Activated CD8-positive, alpha-beta memory T cell treated with anti-CD3 and anti-CD28 coated beads, Interleukin-2, amount 10 ng/mL, durations not matched to agents 7 days and 5 days (primary cell): ENCODE data around the gene NAP1L4. TPM values are rescaled to one million over a fixed set of nuclear protein-coding genes. Genes with fewer than 3 reads are reported as not detected.
"Not testable (repeated sequence)": the region's sequence is repeated elsewhere in the genome, so short reads cannot be mapped to it uniquely, and the experiment has no call there.

ENCODE experiments used
- ATAC-seq: fragments of 150-1000 bp; cut with Tn5 transposase; one replicate; pipeline ENCODE4 v1.10.0; 2021; ENCODE audit warnings: moderate library complexity
- CTCF ChIA-PET: fragments of 350-600 bp; sonication (Branson Sonifier 250); formaldehyde crosslinking; loops from one replicate; lab custom pipeline; 2021; ENCODE audit warnings: antibody characterized with exemption; lab: Charles Lee
- DNase-seq: peaks from one replicate; pipeline ENCODE4 v3.0.0-alpha.2; 2020
- H3K27ac Mint-ChIP-seq: one replicate; pipeline ENCODE4 v1.8.0; 2021; ENCODE audit warnings: mild to moderate bottlenecking, mixed read lengths
- H3K27me3 Mint-ChIP-seq: one replicate; pipeline ENCODE4 v1.8.0; 2021; ENCODE audit warnings: mixed read lengths
- H3K36me3 Mint-ChIP-seq: one replicate; pipeline ENCODE4 v1.8.0; 2021; ENCODE audit warnings: mild to moderate bottlenecking, mixed read lengths
- H3K4me1 Mint-ChIP-seq: one replicate; pipeline ENCODE4 v1.8.0; 2021; ENCODE audit warnings: mixed read lengths
- H3K4me3 Mint-ChIP-seq: one replicate; pipeline ENCODE4 v1.8.0; 2021; ENCODE audit warnings: mild to moderate bottlenecking, moderate library complexity, mixed read lengths
- H3K9me3 Mint-ChIP-seq: one replicate; pipeline ENCODE4 v1.8.0; 2022; ENCODE audit warnings: low read depth, mixed read lengths
- total RNA-seq, 2 experiments: library from RNA; stranded (reverse); gene quantifications; one replicate each; pipeline ENCODE4 v1.2.3, GENCODE V29; 2021

NAP1L4 gene
- total RNA-seq, 2 experiments from 2014 or later: 347 to 389 TPM

GRCh38 chr11:2943711-2944118 lies 48.4 kb downstream of the NAP1L4 start:
- H3K36me3 Mint-ChIP-seq: peaks cover 45% of the 10 kb centered on the region
- no peak for DNase-seq
- H3K27me3 Mint-ChIP-seq: no peaks in the 10 kb centered on the region
- H3K9me3 Mint-ChIP-seq: peaks cover 8% of the 10 kb centered on the region
- peak overlapping the region; percentile 19 for H3K27ac Mint-ChIP-seq
- ATAC-seq: no peak
- CTCF ChIA-PET: interaction anchor here (0.9 to 1.2 kb wide), 2 partner anchors 14 to 52 kb away, joined by 3 to 4 read pairs; no protein-coding TSS in a partner anchor
- H3K4me1 Mint-ChIP-seq: peaks cover 42% of the 10 kb centered on the region
- no peak overlapping the region for H3K4me3 Mint-ChIP-seq

DNA sequence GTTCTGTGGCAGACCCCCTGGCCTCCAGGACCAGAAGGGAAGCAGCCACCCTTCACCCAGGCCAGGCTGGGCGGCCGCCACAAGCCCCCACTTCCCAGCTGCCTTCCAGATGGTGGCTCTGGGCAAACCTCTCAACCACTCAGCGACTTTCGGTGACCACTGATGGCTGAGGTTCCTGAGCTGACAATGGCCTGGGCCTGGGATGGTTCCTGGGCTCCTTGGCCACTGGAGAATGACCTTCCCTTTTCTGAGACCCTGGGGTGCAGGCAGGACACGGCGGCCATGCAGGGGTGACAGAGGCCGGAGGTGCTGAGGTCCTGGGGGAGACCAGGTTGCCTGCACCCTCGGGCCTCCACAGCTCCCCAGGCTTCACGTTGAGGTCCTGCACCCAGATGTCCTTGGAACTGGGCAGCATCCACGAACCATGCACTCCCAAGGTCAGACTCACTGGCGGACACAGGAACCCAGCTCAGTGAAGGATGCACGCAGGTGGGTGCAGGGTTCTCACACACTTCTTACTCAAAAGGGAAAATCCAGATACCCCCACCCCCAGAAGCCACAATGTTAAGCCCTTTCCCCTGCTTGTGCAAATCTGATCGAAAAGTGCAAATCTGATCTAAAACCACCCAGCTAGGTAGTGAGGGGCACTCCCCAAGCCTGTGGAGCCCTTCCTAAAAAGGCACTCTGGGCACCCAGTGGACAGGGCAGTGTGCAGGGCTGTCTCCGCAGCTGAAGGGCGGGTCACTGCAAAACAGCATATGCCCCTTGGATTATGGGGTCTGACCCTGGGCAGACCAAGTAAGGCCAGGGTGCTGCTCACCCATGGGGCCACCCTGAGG lies 49.0 kb downstream of the NAP1L4 start:
- Mint-ChIP-seq H3K4me3 (no peak overlapping the region), H3K27ac (peak overlapping the region; percentile 19), H3K4me1 (peaks cover 39% of the 10 kb centered on the region), H3K27me3 (no peaks in the 10 kb centered on the region), H3K9me3 (peaks cover 13% of the 10 kb centered on the region), H3K36me3 (peaks cover 44% of the 10 kb centered on the region)
- ATAC-seq (no peak), DNase-seq (no peak)
- CTCF ChIA-PET: interaction anchor here (0.9 to 2.6 kb wide), 3 partner anchors 13 to 51 kb away, joined by 3 to 20 read pairs (median 4); partner anchors contain the start of gene PHLDA2

- no peak overlapping the region for H3K27ac Mint-ChIP-seq
- peaks cover 33% of the 10 kb centered on the region for H3K4me1 Mint-ChIP-seq
- H3K36me3 Mint-ChIP-seq: peaks cover 43% of the 10 kb centered on the region
- CTCF ChIA-PET: interaction anchor here (1.0 to 2.6 kb wide), 3 partner anchors 13 to 79 kb away, joined by 3 to 20 read pairs (median 4); partner anchors contain the start of gene PHLDA2
- no peaks in the 10 kb centered on the region for H3K27me3 Mint-ChIP-seq
- peaks cover 20% of the 10 kb centered on the region for H3K9me3 Mint-ChIP-seq
- DNase-seq: no peak
- no peak for ATAC-seq
- no peak overlapping the region for H3K4me3 Mint-ChIP-seq
Observed at GRCh38 chr11:2942447-2942846, 49.7 kb downstream of the NAP1L4 start.

DNA sequence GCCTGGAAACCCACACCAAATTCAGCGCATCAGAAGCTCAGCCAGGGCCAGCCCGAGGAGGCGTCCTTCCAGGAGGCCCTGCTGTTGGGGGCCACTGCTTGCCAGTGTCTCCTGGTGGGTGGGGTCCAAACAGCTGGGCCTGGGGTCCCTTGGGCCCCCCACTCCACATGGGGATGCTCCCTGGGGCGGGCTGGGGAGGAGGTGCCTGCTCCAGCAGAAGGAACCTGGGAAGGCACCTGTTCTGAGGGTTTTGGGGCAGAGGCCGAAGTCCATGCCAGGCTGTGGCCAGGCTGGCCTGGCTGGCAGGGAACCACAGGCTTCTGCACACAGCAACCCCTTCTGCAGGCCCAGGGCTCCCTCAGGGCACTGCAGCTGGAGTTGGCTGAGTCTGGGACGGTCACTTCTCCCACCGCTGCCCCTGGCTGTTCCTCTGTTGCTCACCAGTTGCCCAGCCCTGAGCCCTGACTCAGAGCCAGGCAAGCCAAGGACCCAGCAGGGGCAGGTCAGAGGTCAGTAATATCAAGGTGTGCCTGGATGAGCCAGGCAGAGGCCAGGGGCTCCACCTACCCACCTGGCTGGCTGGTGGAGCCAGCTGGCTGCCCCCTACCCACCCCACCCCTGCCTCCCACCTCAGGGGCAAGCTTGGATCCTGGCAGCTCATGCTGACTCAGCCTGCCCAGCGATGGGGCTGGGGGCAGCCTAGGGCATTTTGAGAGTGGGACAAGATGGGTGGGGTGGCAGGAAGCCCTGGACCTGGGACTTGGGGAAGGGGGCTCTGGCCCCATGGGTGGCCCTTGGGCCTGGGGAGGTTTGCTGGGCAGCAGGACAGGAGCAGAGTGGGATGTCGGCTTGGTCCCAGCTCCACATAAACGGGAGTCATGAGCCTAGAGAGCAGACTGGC lies 51.0 kb downstream of the NAP1L4 start:
- DNase-seq (no peak), ATAC-seq (peak; percentile 9)
- H3K4me3 Mint-ChIP-seq: no peak overlapping the region
- H3K27me3 Mint-ChIP-seq: no peaks in the 10 kb centered on the region
- peaks cover 36% of the 10 kb centered on the region for H3K36me3 Mint-ChIP-seq
- H3K27ac Mint-ChIP-seq: peak overlapping the region; percentile 49
- CTCF ChIA-PET: interaction anchor here (0.5 to 2.6 kb wide), 8 partner anchors 12 to 149 kb away, joined by 3 to 20 read pairs (median 3); partner anchors contain the start of gene PHLDA2
- peaks cover 21% of the 10 kb centered on the region for H3K4me1 Mint-ChIP-seq
- H3K9me3 Mint-ChIP-seq: peaks cover 21% of the 10 kb centered on the region

DNA sequence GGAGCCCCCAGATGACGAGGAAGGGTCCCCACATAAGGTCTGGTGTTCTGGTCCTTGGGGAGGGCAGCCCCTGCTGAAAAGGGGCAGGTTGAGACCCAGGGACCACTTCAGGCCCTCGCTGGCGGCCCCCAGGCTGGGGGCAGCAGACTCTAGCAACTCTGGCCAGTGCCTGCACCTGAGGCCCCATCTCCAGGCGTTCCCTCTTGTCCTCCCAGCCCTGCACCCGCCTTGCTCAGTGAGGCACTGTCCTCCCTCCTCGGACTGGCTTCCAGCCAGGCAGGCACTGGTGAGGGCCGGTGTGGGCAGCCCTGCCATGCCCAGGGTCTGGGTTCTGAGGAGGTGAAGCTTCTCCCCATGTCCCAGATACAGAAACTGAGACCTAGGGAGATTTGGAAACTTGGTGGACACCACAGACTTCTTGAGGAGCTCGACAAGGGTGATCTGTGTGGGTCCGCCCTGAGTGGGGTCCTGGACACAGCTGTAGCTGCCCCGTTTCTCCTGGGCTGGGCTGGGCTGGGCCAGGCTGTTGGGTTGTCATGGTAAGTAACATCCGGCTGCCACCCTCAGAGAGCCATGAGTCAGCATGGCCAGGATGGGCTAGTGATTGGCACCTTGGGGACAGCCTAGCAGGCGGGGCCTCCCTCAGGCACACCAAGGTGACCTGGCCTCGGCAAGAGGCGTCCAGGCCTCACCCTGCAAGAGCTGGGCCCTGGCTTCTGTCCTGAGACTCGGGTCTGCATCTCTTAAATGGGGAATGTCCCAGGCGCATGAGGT lies 51.8 kb downstream of the NAP1L4 start:
- peak; percentile 75 for ATAC-seq
- CTCF ChIA-PET: interaction anchor here (0.5 to 2.6 kb wide), 6 partner anchors 11 to 151 kb away, joined by 3 to 20 read pairs (median 4); partner anchors contain the start of gene PHLDA2
- Mint-ChIP-seq H3K27ac (peak overlapping the region; percentile 49), H3K9me3 (peaks cover 21% of the 10 kb centered on the region), H3K4me1 (peaks cover 13% of the 10 kb centered on the region), H3K4me3 (no peak overlapping the region), H3K36me3 (peaks cover 30% of the 10 kb centered on the region), H3K27me3 (no peaks in the 10 kb centered on the region)
- DNase-seq: peak; percentile 76

GRCh38 chr11:2938458-2939418 lies 53.4 kb downstream of the NAP1L4 start:
- not testable (repeated sequence) for ATAC-seq, H3K27me3 Mint-ChIP-seq, DNase-seq, H3K4me1 Mint-ChIP-seq, H3K4me3 Mint-ChIP-seq
- Mint-ChIP-seq H3K27ac (peak overlapping the region; percentile 47), H3K36me3 (peaks cover 23% of the 10 kb centered on the region), H3K9me3 (peaks cover 21% of the 10 kb centered on the region)
- CTCF ChIA-PET: interaction anchor here (0.9 to 1.6 kb wide), 2 partner anchors 9 to 153 kb away, joined by 4 to 6 read pairs; no protein-coding TSS in a partner anchor

DNA sequence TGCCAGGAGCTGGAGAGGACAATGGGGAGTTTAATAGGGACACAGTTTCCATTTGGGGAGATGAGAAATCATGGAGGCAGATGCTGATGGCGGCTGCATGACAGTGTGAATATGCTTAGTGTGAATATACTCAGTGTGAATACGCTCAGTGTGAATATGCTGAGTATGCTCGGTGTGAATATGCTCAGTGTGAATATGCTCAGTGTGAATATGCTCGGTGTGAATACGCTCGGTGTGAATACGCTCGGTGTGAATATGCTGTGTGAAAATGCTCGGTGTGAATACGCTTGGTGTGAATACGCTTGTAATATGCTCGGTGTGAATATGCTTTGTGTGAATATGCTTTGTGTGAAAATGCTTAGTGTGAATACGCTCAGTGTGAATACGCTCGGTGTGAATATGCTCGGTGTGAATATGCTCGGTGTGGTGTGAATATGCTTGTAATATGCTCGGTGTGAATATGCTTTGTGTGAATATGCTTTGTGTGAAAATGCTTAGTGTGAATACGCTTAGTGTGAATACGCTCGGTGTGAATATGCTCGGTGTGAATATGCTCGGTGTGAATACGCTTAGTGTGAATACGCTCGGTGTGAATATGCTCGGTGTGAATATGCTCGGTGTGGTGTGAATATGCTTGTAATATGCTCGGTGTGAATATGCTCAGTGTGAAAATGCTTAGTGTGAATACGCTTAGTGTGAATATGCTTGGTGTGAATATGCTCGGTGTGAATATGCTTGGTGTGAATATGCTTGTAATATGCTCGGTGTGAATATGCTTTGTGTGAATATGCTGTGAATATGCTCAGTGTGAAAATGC lies 54.3 kb downstream of the NAP1L4 start:
- H3K9me3 Mint-ChIP-seq: peaks cover 21% of the 10 kb centered on the region
- ATAC-seq, H3K27me3 Mint-ChIP-seq, DNase-seq, CTCF ChIA-PET: not testable (repeated sequence)
- H3K36me3 Mint-ChIP-seq: peaks cover 23% of the 10 kb centered on the region
- H3K4me1 Mint-ChIP-seq: peaks cover 18% of the 10 kb centered on the region
- H3K27ac Mint-ChIP-seq: peak overlapping the region; percentile 73
- peak overlapping the region; percentile 11 for H3K4me3 Mint-ChIP-seq

DNA sequence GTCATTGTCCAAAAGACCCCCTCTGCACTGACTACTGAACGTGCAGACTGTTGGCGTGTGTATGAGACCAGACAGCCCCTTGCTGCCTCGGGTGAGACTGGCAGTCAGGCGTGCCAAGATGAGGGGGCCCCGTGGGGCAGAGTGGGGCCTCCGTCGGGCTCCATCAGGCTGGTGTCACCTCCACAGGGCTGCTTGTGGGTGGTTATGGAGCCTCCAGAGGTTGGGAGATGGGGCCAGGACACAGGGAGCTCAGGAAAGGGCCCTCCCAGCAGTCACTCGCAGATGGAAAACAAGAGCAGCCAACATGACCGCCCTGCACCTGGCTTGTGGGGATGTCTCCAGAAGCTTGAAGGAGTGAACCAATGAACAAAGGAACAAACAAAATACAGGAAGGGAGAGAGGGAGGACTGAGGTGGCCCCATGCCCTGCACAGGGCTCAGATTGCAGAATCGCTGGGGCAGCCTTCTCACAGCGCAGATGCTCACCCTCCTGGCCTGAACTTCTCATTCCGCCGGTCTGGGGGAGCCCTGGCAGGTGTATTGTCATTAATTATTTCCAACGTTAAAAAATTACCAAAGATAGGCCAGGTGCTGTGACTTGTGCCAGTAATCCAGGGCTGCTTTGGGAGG lies 57.4 kb downstream of the NAP1L4 start:
- Mint-ChIP-seq H3K4me3 (no peak overlapping the region), H3K4me1 (peaks cover 24% of the 10 kb centered on the region), H3K27me3 (peaks cover 3% of the 10 kb centered on the region), H3K36me3 (peaks cover 21% of the 10 kb centered on the region), H3K9me3 (peaks cover 19% of the 10 kb centered on the region), H3K27ac (no peak overlapping the region)
- ATAC-seq (no peak), DNase-seq (no peak)
- CTCF ChIA-PET: no interaction called here

DNA sequence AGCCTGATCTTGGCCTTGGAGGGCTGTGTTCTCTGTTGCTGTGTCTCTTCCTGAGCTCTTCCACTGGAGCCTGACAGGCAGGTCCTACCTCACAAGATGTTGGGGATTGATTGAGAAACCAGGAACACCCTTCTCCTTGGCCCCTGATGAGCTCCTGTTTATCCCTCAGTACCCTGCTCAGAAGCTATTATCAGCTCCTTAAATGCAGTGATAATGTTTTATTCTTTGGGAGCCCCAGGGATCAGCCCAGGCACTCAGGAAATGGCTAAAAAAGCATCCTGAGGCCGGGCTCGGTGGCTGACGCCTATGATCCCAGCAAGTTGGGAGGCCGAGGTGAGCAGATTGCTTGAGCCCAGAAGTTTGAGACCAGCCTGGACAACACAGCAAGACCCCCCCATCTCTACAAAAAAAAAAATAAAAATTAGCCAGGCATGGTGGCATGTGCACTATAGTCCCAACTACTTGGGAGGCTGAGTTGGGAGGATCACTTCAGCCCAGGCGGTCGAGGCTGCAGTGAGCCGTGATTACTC lies 58.0 kb downstream of the NAP1L4 start:
- H3K4me3 Mint-ChIP-seq: no peak overlapping the region
- H3K4me1 Mint-ChIP-seq: peaks cover 24% of the 10 kb centered on the region
- H3K27ac Mint-ChIP-seq: peak overlapping the region; percentile 56
- ATAC-seq: no peak
- H3K27me3 Mint-ChIP-seq: peaks cover 4% of the 10 kb centered on the region
- CTCF ChIA-PET: interaction anchor here (0.7 to 1.8 kb wide), 8 partner anchors 16 to 401 kb away, joined by 3 to 8 read pairs (median 3); no protein-coding TSS in a partner anchor
- DNase-seq: no peak
- H3K36me3 Mint-ChIP-seq: peaks cover 16% of the 10 kb centered on the region
- H3K9me3 Mint-ChIP-seq: peaks cover 17% of the 10 kb centered on the region

- Mint-ChIP-seq H3K36me3 (peaks cover 11% of the 10 kb centered on the region), H3K4me1 (peaks cover 28% of the 10 kb centered on the region), H3K9me3 (peaks cover 11% of the 10 kb centered on the region), H3K27me3 (peaks cover 7% of the 10 kb centered on the region), H3K27ac (peak overlapping the region; percentile 56), H3K4me3 (no peak overlapping the region)
- peak; percentile 83 for DNase-seq
- ATAC-seq: peak; percentile 66
- CTCF ChIA-PET: interaction anchor here (0.7 to 1.8 kb wide), 12 partner anchors 17 to 401 kb away, joined by 3 to 8 read pairs (median 3); no protein-coding TSS in a partner anchor
Observed at GRCh38 chr11:2933375-2934020, 58.6 kb downstream of the NAP1L4 start.
